BJ (cell line): Measurements from ENCODE around the gene DLG2. TPM values are rescaled to one million over a fixed set of nuclear protein-coding genes. Genes with fewer than 3 reads are reported as not detected.

Source experiments
- CTCF ChIA-PET: fragments of 350-600 bp; formaldehyde crosslinking; extraction: SDS; loops from one replicate; lab custom pipeline; 2021; ENCODE audit warnings: antibody characterized with exemption, inconsistent platforms; lab: Yijun Ruan, JAX
- POLR2A ChIA-PET: fragments of 300-600 bp; sonication (Branson Sonifier 250); formaldehyde crosslinking; extraction: SDS; loops from one replicate; lab custom pipeline; 2021; ENCODE audit warnings: antibody characterized with exemption; lab: Charles Lee
- DNase-seq: peaks from one replicate; pipeline ENCODE4 v3.0.0-alpha.2; 2011; ENCODE audit warnings: low read depth
- H3K27me3 ChIP-seq: 2 replicates; pipeline ENCODE4 v1.6.0; 2011; ENCODE audit warnings: low read length; ENCODE audit not compliant: control insufficient read depth, insufficient read depth
- H3K36me3 ChIP-seq: 2 replicates; pipeline ENCODE4 v1.5.1; 2011; ENCODE audit warnings: low read length; ENCODE audit not compliant: control insufficient read depth, insufficient read depth
- H3K4me3 ChIP-seq: 2 replicates; pipeline ENCODE4 v1.5.1; 2011; ENCODE audit warnings: low read depth, mild to moderate bottlenecking, control low read depth, low read length
- CTCF ChIP-seq: IDR thresholded peaks from 2 replicates; pipeline ENCODE4 v1.5.1; 2011; ENCODE audit warnings: low read depth, mild to moderate bottlenecking, control low read depth, inconsistent platforms, low read length, moderate library complexity; ENCODE audit not compliant: insufficient read depth
- polyA plus RNA-seq: library from polyadenylated mRNA; depleted of rRNA; stranded (reverse); fragments of >200 nt; gene quantifications from 2 replicates; pipeline ENCODE4 v1.2.3, GENCODE V29; 2011

The DLG2 gene
- polyA plus RNA-seq, 1 experiment: 0.28 TPM

- H3K36me3 ChIP-seq: no peaks in the 10 kb centered on the region
- ChIA-PET POLR2A (no interaction called here), CTCF (no interaction called here)
- H3K27me3 ChIP-seq: peaks cover 3% of the 10 kb centered on the region
- DNase-seq: no peak
- no peak for TF ChIP-seq CTCF
- no peak overlapping the region for H3K4me3 ChIP-seq
Measured at GRCh38 chr11:83677730-83678129, 1949.4 kb downstream of the DLG2 start.

GRCh38 chr11:83676056-83676601 is 1951.0 kb downstream of the DLG2 start:
- Histone ChIP-seq H3K36me3 (no peaks in the 10 kb centered on the region), H3K4me3 (no peak overlapping the region), H3K27me3 (no peaks in the 10 kb centered on the region)
- no peak for DNase-seq
- TF ChIP-seq CTCF: no peak
- ChIA-PET CTCF (interaction anchor here (1.3 kb wide), 1 partner anchor 28 kb away, joined by 3 read pairs; no protein-coding TSS in a partner anchor), POLR2A (no interaction called here)

- no peak overlapping the region for H3K4me3 ChIP-seq
- no peaks in the 10 kb centered on the region for H3K27me3 ChIP-seq
- no peak for DNase-seq
- TF ChIP-seq CTCF: no peak
- POLR2A ChIA-PET: no interaction called here
- CTCF ChIA-PET: no interaction called here
- H3K36me3 ChIP-seq: no peaks in the 10 kb centered on the region
Measured at GRCh38 chr11:83674102-83674896, 1952.8 kb downstream of the DLG2 start.

GRCh38 chr11:83671289-83671688 is 1955.9 kb downstream of the DLG2 start:
- no peak overlapping the region for H3K4me3 ChIP-seq
- no peaks in the 10 kb centered on the region for H3K27me3 ChIP-seq
- TF ChIP-seq CTCF: peak; percentile 22; the same call in 1 of the 2 replicates
- CTCF ChIA-PET: interaction anchor here (1.1 to 1.3 kb wide), 3 partner anchors 149 to 381 kb away, joined by 3 to 9 read pairs (median 4); no protein-coding TSS in a partner anchor
- no peak for DNase-seq
- POLR2A ChIA-PET: no interaction called here
- no peaks in the 10 kb centered on the region for H3K36me3 ChIP-seq

- Histone ChIP-seq H3K27me3 (no peaks in the 10 kb centered on the region), H3K36me3 (no peaks in the 10 kb centered on the region), H3K4me3 (no peak overlapping the region)
- POLR2A ChIA-PET: no interaction called here
- no peak for DNase-seq
- no peak for TF ChIP-seq CTCF
- CTCF ChIA-PET: no interaction called here
Measured at GRCh38 chr11:83666149-83666548, 1961.0 kb downstream of the DLG2 start.
